HG02840 (cell line): ENCODE measurements around the gene VAMP7.
"Not testable (repeated sequence)": the region's sequence is repeated elsewhere in the genome, so short reads cannot be mapped to it uniquely, and the experiment has no call there.

Experiments
- ATAC-seq: cut with Tn5 transposase; IDR thresholded peaks from one replicate; pipeline ENCODE4 v1.9.1; 2021; ENCODE audit warnings: mild to moderate bottlenecking, moderate library complexity, moderate number of reproducible peaks; ENCODE audit not compliant: unreplicated experiment, low FRiP score

The VAMP7 gene, protein sequence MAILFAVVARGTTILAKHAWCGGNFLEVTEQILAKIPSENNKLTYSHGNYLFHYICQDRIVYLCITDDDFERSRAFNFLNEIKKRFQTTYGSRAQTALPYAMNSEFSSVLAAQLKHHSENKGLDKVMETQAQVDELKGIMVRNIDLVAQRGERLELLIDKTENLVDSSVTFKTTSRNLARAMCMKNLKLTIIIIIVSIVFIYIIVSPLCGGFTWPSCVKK

DNA sequence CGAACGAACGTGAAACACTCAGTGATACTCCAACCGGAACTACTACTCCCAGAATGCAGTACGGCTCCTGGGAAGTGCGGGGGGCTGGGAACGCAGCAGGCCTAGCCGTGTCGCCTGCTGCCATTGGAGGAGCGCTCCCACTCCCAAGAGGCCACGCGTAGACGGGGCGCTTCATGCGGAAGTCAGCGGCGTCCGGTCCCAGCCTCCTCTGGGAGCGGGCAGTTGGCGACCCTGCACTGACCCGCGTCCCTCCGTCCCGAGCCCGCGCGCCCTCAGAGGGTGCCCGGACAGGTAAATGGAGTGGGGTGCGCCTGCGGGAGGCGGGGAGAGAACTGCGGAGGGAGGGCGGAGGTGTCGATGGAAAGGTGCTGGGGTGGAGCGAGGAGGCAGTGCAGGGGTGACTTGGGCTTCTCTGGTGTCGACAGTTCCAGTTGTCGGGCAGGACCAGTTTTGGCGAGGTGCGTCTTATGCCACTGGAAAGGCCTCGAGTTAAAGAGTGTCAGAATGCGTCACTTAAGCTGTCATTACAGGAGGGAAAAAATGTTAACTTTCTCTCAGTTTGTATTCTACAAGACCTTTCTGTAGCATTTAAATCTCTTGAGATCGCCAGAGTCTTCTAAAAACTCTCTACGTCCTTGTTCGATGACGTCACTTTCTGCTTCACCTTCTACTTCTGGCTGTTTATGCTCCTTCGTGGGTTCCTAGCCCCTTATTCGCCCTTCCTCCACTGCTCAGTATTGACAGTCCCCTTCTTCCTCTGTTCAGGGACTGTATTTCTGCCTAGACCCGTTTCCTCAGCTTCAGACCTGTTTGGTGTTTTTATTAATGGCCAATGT is at the start of gene VAMP7:
Gene VAMP7 (plus strand): TSS at position 188 of the 836 bp plus-strand sequence. CDS start 8,122 bp downstream, outside the sequence.
- ATAC-seq: peak; percentile 97

DNA sequence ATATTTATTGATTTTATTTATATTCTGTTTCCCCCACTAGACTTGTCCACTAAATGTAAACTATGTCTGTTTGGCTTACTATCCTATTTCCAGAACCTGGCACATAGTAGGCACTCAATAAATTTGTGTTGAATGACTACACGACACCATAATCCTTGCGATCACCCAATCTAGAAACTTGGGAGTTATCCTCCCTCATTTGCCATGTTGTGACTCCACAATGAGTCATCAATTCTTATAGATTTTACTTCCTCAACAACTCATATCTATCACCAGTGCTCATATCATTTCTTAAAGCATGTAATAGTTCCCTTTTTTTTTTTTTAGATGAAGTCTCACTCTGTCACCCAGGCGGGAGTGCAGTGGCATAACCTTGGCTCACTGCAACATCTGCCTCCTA is 39.9 kb upstream of the VAMP7 start:
- ATAC-seq: no peak

DNA sequence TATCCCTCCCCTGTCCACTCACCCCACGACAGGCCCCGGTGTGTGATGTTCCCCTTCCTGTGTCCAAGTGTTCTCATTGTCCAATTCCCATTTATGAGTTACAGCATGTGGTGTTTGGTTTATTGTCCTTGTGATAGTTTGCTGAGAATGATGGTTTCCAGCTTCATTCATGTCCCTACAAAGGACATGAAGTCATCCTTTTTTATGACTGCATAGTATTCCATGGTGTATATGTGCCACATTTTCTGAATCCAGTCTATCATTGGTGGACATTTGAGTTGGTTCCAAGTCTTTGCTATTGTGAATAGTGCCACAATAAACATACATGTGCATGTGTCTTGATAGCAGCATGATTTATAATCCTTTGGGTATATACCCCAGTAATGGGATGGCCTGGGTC is 29.4 kb upstream of the VAMP7 start:
- ATAC-seq: not testable (repeated sequence)

DNA sequence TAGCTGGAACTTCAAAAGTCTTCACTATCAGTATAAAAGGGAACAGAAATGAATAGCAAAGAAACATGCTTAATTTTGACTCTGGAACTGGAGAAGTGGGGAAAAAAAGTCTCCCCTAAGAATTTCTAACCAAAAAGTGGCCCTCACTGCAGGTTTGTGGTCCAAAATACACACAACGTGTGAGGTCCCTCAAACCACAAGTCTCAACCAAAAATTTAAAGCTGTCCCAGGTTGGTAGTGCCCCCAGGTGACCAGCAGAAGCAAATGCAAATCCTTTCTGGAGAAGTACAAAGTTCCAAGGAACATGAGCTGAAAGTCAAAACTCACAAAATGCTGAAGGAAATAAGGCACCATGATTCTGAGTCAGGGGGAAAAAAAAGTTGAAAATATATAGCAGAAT is 23.6 kb upstream of the VAMP7 start:
- ATAC-seq: no peak

DNA sequence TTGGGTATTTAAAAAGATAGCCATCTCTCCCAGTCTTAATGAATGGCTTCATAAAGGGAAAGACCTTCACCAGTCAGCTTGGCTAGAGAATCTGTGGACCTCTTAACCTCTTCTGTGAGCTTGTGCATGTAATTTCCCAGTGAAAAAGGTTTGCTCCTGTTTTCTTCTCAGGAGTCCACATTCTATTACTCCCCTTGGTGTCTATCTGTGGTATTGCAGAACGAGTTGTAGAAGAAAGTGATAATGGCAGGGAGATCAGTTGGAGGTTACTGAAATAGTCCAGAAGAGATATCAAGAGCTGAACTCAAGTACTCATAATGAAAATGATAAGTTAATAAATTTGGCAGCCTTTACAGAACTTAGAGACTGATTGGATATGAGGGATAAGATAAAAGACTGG is 16.5 kb upstream of the VAMP7 start:
- ATAC-seq: no peak

DNA sequence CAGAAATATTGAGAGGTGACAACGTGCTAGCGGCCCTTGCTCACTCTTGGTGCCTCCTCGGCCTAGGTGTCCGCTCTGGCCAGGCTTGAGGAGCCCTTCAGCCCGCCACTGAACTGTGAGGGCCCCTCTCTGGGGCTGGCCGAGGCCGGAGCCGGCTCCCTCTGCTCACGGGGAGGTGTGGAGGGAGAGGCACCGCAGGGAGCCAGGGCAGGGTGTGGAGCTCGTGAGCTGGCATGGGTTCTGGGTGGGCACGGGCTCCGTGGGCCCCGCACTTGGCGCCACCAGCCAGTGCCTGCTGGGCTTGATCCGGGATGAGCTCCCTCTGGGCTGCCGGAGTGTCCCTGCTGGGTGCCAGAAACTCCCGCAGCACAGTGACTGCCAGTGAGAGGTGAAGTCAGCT is 16.0 kb upstream of the VAMP7 start:
- no peak for ATAC-seq

DNA sequence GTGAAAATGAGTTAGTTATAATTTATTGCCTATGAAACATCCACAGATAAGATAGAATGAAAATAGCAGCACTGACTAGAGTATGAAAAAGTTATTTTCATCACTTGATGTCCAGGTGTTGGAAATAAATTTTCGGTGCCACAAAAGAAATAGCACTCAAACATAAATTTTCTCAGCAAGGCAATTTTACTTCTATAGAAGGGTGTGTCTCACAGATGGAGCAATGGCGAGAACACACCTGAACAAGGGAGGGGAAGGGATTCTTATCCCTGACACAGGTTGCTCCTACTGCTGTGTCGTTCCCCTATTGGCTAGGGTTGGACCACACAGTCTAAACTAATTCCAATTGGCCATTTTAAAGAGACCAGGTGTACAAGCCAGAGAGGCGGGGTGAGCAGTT is 13.3 kb upstream of the VAMP7 start:
- ATAC-seq: no peak

DNA sequence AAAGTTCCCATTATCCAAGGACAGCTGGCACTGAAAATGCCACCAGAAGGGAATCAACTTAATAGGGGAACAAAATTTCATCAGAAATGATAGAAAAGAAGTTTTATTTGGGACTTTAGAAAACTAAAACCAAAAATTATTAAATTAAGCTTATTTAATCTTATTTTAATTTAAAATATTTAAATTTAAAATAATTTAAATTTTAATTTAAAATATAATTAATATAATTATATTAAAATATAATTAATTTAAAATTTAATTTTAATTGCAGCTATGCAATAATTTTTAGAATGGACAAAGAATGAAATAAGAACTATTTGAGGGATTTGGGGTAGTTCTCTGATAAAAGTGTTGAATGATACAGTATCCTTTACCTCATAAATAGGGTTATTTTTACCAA is 10.2 kb upstream of the VAMP7 start:
- ATAC-seq: no peak

DNA sequence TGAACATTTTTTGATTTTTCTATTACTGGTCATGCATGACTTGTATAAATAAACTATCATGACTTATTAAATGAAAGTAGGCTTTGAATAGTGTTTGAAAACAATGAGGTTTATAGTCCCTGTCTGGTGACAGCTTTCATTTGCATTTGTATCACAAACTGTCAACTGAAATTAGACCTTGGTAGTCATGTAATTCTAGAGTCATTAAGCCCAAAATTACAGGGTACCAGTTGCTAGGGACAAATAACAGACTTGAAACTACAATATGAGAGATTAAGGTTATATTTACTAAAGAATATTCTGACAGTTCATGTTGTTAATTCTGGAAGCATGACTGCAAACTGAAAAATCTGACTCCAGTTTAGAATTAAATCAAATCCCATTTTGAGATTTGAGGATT is 9.2 kb upstream of the VAMP7 start:
- no peak for ATAC-seq

DNA sequence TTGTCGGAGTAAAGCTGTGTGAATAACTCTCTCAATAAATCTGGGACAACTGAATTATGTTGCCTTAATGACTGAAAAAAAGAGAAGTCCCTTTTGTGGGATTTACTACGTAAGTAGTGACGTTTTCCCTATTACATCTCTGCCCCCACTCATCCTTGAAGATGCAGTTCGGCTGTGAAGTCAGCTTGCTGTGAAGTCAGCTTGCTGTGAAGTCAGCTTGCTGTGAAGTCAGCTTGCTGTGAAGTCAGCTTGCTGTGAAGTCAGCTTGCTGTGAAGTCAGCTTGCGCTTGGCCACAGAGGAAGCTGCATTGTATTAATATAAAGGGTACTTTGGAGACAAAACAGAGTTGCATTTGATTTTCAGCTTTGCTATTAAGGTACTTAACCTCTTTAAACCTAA is 8.0 kb upstream of the VAMP7 start:
- no peak for ATAC-seq

DNA sequence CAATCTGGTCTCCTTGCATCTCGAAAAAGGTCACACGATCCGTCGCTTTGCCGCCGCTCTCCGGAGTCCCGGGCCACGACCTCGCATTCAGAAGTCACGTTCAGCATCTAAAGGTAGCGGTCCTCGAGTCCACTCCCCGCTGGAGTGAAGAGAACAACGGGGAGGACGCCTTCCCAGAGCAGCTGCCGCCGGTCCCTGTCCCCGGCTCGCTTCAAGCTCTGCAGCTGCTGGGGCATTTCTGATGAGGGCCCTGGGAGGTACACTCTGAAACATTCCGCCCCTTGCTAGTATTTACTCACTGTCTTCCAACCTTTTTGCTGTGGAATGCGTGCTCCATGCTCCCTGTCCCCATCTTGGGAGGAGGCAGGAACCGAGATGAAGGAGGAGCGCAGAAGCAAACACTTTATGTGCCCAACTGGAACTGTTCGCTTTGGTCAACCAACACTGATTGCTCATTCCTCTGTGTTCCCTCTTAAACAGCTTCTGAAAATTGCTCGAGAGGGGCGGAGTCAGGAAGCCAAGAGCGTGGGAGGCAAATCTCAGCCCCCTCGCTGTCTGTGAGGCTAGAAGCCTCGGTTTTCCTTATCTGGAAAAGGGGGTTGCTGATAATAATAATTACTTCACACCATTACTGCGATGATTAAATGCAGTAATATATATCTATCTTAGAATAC is 6.4 kb upstream of the VAMP7 start:
- ATAC-seq: no peak

DNA sequence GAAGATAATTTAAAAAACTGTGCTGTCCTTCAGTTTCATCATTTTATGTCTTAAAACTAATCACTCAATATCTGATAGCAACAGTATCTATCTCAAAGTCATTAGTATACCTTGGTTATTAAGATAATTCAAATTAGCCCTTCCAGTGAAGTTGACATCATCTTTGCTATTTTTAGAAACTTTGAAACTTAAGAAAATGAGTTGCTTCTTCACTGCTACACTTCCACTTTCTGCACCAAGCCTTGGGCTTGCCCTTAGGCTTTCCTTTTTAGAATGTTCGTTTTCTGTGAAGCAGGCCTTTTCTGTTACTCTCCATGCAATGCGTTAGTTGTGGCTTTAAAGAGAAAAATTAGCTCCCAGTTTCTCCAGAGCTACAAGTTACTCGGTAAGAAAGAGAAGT is 4.4 kb upstream of the VAMP7 start:
- ATAC-seq: no peak

DNA sequence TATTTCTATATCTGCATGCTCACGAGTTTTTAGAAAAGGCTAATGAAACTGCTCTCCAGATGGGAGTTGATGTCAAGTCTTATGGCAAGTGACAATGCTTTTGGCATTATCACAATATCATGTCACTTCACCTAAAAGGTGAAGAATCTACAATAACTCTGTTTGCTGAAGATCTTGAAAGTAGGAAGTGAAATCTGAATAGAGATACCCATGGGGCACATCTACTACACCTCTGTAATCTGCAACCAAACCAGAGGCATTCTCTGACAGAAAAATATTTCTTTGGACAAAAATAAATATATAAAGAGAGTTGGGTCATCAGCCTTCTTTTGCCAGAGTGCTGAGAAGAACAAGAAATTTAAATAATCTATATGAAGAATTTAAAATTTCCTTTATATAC is 3.9 kb upstream of the VAMP7 start:
- ATAC-seq: no peak

DNA sequence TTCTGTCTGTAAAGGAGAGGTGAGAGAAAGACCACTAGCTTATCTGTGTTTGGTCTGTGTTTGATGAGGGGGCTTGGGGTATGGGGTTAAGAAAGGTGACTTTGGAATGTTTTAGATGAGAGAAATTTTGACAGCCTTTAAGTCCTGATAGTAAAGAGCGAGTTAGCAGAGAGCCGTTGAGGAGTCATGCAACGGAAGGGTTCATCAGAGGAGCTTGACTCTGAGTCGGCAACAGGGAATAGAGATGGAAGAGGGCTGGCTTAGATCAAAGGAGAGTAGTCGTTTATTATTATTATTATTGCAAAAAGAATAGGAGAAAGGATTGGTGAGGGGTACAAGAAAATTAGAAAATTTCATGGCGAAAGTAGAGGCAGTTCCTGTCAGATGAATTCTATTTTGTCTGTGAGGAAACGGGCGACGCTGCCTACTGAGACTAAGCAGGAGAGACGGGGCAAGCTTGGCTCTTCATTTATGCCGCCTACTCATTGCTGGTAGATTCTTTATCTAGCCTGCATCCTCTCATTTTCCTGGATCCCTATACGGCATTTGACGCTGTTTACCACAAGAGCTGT is 473 bp upstream of the VAMP7 start:
- ATAC-seq: no peak

DNA sequence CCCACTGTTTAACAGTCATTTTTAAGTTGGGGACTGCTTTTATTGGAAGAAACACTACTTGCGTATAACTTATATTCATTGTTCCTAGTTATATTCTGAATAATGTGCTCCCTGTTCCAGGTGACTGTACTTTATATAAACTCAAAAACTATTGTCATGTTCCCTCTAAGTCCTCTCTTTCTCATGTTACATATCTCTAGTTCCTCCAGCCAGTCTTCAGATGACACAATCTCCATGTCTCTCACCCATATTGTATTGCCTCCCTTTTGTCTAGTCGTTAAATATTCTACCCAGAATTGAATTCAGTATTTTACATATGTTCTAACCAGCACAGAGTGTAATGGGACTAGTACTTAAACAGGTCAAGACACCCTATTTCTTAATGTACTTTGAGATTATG is 5.3 kb downstream of the VAMP7 start:
- no peak for ATAC-seq

DNA sequence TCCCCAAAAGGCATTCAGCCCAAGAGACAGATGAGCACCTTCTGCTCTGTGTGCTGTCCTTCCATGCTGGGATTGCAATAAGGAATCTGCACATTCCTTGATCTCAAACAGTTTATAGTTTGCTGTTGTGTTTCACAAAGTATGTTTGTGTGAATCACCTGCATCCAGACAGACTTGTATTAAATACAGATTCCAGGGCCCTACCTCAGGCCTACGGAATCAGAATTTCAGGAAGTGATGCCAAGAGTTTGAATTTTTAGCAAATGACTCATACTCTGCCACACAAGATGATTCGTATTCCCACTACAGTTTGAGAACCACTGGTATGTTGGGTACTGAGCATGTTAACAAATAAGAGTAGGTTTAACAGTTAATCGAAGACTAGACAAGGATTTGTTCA is 7.0 kb downstream of the VAMP7 start:
- no peak for ATAC-seq

DNA sequence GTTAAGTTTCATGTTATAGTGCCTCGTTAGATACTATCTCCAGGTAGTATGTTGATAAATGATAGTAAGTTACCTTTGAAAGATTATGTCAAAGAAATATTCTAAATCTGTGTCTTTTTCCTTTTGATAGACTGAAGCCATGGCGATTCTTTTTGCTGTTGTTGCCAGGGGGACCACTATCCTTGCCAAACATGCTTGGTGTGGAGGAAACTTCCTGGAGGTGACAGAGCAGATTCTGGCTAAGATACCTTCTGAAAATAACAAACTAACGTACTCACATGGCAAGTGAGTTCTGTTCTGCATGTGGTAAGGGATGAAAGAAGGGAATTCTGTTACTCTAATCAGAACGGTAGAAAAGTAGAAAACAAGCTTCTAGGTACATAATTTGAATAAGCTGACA is 8.2 kb downstream of the VAMP7 start:
- ATAC-seq: no peak

DNA sequence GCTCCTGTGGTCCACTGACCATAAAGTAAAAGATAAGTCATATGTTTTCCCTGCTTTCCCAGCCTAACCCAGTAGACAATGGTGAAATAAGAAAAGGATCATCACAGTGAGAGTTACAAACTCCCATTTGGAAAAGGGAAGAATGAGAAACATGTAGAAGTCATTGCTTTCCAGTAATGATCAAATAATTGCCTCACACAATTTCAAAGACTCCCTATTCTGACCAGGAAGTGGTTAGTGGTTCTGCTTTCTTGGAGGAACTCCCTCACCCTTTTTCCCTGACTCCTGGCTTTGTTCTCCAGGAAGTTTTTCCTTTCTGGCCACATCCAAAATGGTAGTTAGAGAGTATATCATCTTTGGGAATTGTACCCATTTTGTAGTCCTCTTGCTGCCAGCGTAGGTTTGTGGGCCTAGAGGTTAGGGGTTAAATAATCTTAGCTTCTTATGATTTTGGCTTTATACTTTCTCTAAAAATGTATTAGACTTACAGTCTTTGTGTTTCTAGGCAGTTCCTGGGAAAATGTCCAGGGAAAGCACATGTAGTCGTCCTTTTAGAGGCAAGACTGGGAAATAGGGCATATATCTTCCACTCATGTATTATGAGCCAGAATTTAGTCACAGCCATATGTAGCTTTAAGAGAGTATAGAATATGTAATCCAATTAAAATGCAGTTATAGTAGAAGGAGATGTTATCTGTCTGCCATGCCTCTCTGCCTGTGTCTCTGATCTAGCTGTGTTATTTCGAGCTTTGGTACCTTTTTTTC is 10.5 kb downstream of the VAMP7 start:
- no peak for ATAC-seq

DNA sequence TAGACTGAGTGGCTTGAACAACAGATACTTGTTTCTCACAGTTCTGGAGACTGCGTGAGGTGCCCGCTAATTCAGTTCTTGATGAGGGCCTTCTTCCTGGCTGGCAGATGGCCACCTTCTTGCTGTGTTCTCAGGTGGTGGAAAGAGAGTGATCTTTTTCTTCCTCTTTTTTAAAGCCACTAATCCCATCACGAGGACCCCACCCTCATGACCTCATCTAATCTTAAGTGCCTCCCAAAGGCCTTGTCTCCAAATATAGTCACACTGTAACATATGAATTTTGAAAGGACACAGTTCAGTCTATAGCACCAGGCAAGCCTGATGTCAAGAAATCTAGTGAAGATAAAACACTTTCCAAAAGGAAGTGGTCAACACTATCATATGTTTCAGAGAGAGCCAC is 12.4 kb downstream of the VAMP7 start:
- ATAC-seq: no peak

DNA sequence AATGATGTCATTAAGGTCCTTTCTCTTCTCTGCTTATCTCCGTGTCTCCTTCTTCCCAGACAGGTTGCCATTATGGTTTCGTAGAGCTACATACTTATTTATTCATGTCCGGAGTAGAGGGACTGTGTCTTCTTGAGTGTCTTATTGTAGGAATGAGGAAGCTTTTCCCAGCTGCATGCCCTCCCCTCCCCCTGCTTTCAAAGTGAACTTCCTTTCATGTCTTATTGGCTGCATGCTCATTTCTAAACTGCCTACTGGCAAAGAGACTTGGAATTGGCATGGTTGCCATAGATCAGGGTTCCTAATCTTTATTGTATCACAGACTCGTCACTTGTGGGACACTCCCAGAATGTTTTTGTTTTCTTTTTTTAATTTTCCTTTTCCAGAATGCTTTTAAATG is 15.4 kb downstream of the VAMP7 start:
- no peak for ATAC-seq

DNA sequence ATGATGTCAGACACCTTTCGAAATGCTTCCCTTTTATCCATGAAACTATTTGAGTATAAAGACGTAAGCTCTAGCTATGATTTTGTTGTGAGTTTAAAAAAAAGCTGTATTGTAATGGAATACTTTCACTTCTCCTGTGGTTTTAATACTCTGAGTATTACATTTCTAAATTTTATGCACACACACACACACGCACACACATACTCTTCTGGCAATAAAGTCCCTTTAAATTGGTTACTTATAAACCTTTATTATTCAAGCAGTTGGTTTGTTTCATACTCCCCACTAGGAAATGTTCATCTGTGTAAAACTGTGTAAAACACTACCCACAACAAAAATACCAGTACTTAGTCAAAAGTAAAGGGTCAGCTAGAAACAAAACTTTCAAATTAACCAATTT is 18.2 kb downstream of the VAMP7 start:
- no peak for ATAC-seq
